K562 (cell line): ENCODE measurements around the gene PLCG2. TPM values are rescaled to one million over a fixed set of nuclear protein-coding genes. Genes with fewer than 3 reads are reported as not detected.
A peak's percentile ranks its signal among the peaks of the same experiment; 100 is the strongest.

Experiments used
- ATAC-seq: fragments of 200-7000 bp; cut with Tn5 transposase; 3 replicates; pipeline ENCODE4 v1.9.1; 2020; ENCODE audit warnings: moderate library complexity
- BruUV-seq: library from RNA; stranded (reverse); fragments of 400-500 nt; replicated peaks from 2 replicates; lab custom pipeline; 2021; lab: Mats Ljungman, UMichigan
- CTCF ChIA-PET: fragments of 300-600 bp; formaldehyde crosslinking; extraction: SDS; loops from one replicate; lab custom pipeline; 2021; ENCODE audit warnings: low intra/inter-chr PET ratio; lab: Yijun Ruan, JAX
- POLR2A ChIA-PET: fragments of 300-600, 350-650 bp; sonication (Branson Sonifier 250); formaldehyde crosslinking; extraction: SDS; loops from one replicate; lab custom pipeline; 2021; ENCODE audit warnings: antibody characterized with exemption, inconsistent platforms; lab: Yijun Ruan, JAX
- DNase-seq, 4 experiments: peaks; one replicate each; pipeline versions ENCODE4 v3.0.0 to v3.0.0-alpha.2; 2011 to 2018; ENCODE audit warnings: low spot score in 3 of 4, mixed read lengths in 3 of 4; ENCODE audit errors: extremely low read depth in 1 of 4
- FAIRE-seq: peaks from 2 replicates; lab custom pipeline; 2011; peaks lifted over from hg19 to GRCh38; lab: Jason Lieb, UNC
- H2AFZ ChIP-seq: 2 replicates; pipeline ENCODE4 v1.6.0; 2011; ENCODE audit warnings: low read depth, low read length, control low read depth, inconsistent platforms
- H3K27ac ChIP-seq: fragments of 200-600 bp; 3 replicates; pipeline ENCODE4 v1.8.0; 2011; ENCODE audit warnings: low read depth, mild to moderate bottlenecking, control low read depth, inconsistent platforms, low read length, moderate library complexity, mixed read lengths; ENCODE audit errors: extremely low read depth
- H3K27me3 ChIP-seq, 2 experiments: fragments of 300-600 bp in 1 of 2; 2 replicates in 1 of 2; 3 replicates in 1 of 2; pipeline versions ENCODE4 v1.6.0 to v1.8.0; 2011; ENCODE audit warnings: inconsistent platforms in 2 of 2, low read length in 2 of 2, mild to moderate bottlenecking in 1 of 2, mixed read lengths in 1 of 2, moderate library complexity in 1 of 2; ENCODE audit not compliant: control insufficient read depth in 2 of 2, insufficient read depth in 2 of 2
- H3K36me3 ChIP-seq: fragments of 300-600 bp; 3 replicates; pipeline ENCODE4 v1.8.0; 2011; ENCODE audit warnings: mild to moderate bottlenecking, low read length, inconsistent platforms; ENCODE audit not compliant: control insufficient read depth, insufficient read depth
- H3K4me1 ChIP-seq, 2 experiments: fragments of 200-600 bp in 1 of 2; replicated peaks in 1 of 2; 2 replicates in 1 of 2; 3 replicates in 1 of 2; pipeline versions ENCODE4 v1.5.1 to v1.8.0; 2011; ENCODE audit warnings: inconsistent platforms in 2 of 2, low read length in 2 of 2, mild to moderate bottlenecking in 1 of 2, mixed read lengths in 1 of 2, moderate library complexity in 1 of 2; ENCODE audit not compliant: control insufficient read depth in 2 of 2, insufficient read depth in 2 of 2
- H3K4me2 ChIP-seq: 2 replicates; pipeline ENCODE4 v1.6.1; 2011; ENCODE audit warnings: low read length, control low read depth, inconsistent platforms, mixed read lengths; ENCODE audit not compliant: insufficient read depth
- H3K4me3 ChIP-seq: fragments of 200-600 bp; sonication (generic), shearing (Covaris generic); 2 replicates; pipeline ENCODE4 v1.5.1; 2016; ENCODE audit warnings: control low read depth, inconsistent platforms
- H3K79me2 ChIP-seq: fragments of 200-600 bp; 3 replicates; pipeline ENCODE4 v1.8.0; 2011; ENCODE audit warnings: low read length, inconsistent platforms; ENCODE audit not compliant: control insufficient read depth, insufficient read depth
- H3K9ac ChIP-seq, 2 experiments: 2 replicates each; pipeline versions ENCODE4 v1.6.0 to v1.6.1; 2011; ENCODE audit warnings: low read depth in 2 of 2, low read length in 2 of 2, control low read depth in 1 of 2, inconsistent platforms in 1 of 2, mild to moderate bottlenecking in 1 of 2, mixed read lengths in 1 of 2; ENCODE audit not compliant: insufficient read depth in 1 of 2
- H3K9me1 ChIP-seq: one replicate; pipeline ENCODE4 v1.6.0; 2011; ENCODE audit warnings: inconsistent platforms, mild to moderate bottlenecking, low read length, moderate library complexity; ENCODE audit not compliant: control insufficient read depth, insufficient read depth
- H3K9me3 ChIP-seq: replicated peaks from 2 replicates; pipeline ENCODE4 v1.5.1; 2011; ENCODE audit warnings: low read depth, low read length, inconsistent platforms; ENCODE audit not compliant: control insufficient read depth, insufficient read depth
- H4K20me1 ChIP-seq: replicated peaks from 2 replicates; pipeline ENCODE4 v1.6.1; 2011; ENCODE audit warnings: low read length, inconsistent platforms, mixed read lengths; ENCODE audit not compliant: control insufficient read depth, insufficient read depth
- EHMT2 ChIP-seq: fragments of 450-650 bp; IDR thresholded peaks from 2 replicates; pipeline ENCODE4 v1.6.1; 2018; ENCODE audit warnings: antibody characterized with exemption
- ERF ChIP-seq: fragments of 450-650 bp; formaldehyde crosslinking; IDR thresholded peaks from 2 replicates; pipeline ENCODE4 v1.4.0; 2020; ENCODE audit warnings: mild to moderate bottlenecking, mixed read lengths
- GABPA ChIP-seq: fragments of 200-800 bp; sonication (Bioruptor generic); conservative IDR thresholded peaks from 2 replicates; pipeline ENCODE4 v1.6.1; 2016; ENCODE audit warnings: low read depth, missing genetic modification characterization, missing compliant biosample characterization
- GATAD2B ChIP-seq: fragments of 450-650 bp; IDR thresholded peaks from 2 replicates; pipeline ENCODE4 v1.6.1; 2017; ENCODE audit warnings: mild to moderate bottlenecking, borderline replicate concordance
- HNRNPUL1 ChIP-seq: fragments of 200-400 bp; formaldehyde crosslinking; IDR thresholded peaks from 2 replicates; pipeline ENCODE4 v1.6.1; 2017; ENCODE audit warnings: low read length
- MECOM ChIP-seq: fragments of 250-450 bp; sonication (Bioruptor Pico); IDR thresholded peaks from 2 replicates; pipeline ENCODE4 v1.8.0; 2022; ENCODE audit warnings: inconsistent platforms
- RBM15 ChIP-seq: fragments of 200-400 bp; formaldehyde crosslinking; IDR thresholded peaks from 2 replicates; pipeline ENCODE4 v1.6.1; 2018; ENCODE audit warnings: mild to moderate bottlenecking, low read length, moderate library complexity; ENCODE audit not compliant: insufficient read depth
- ZNF318 ChIP-seq, 2 experiments: fragments of 450-650 bp; IDR thresholded peaks; 2 replicates each; pipeline ENCODE4 v1.6.1; 2016; ENCODE audit warnings: mild to moderate bottlenecking in 2 of 2, borderline replicate concordance in 1 of 2, low read depth in 1 of 2, moderate library complexity in 1 of 2
- ZNF398 ChIP-seq: fragments of 250-450 bp; sonication (Bioruptor Pico); IDR thresholded peaks from 2 replicates; pipeline ENCODE4 v1.8.0; 2021; ENCODE audit warnings: moderate library complexity, mild to moderate bottlenecking, inconsistent platforms
- WGBS: fragments of 100-300 bp; shearing (Covaris generic); methylation state at CpG from one replicate; pipeline ENCODE4 v1.1.6; 2016; ENCODE audit warnings: low coverage, mixed read lengths; ENCODE audit not compliant: insufficient coverage; ENCODE audit errors: missing lambda C conversion rate; 5-methylcytosine and 5-hydroxymethylcytosine counted together
- in situ Hi-C: fragments of 300-500 bp; cut with MboI; formaldehyde crosslinking; loops from 4 replicates; pipeline ENCODE4 v1.15.0; 2018; ENCODE audit warnings: inconsistent platforms, mixed read lengths
- intact Hi-C: fragments of 100-400 bp; cut with micrococcal nuclease; formaldehyde crosslinking; loops from 2 replicates; pipeline ENCODE4 v1.14.2; 2022
- polyA plus RNA-seq, 8 experiments: library from polyadenylated mRNA; depleted of rRNA in 4 of 8; stranded (reverse) in 5 of 8; unstranded in 3 of 8; fragments of >200 nt; fragmentation: Nextera tagmentation in 2 of 8; fragmentation: Illumina TruSeq in 1 of 8; extraction: Ambion mirVana in 2 of 8; extraction: Trizol in 1 of 8; gene quantifications; 2 replicates each; pipeline versions ENCODE4 v1.2.1 to v1.2.3, GENCODE V29; 2011 to 2014; ENCODE audit warnings: inconsistent platforms in 1 of 8, missing spikeins in 1 of 8
- total RNA-seq, 7 experiments: library from RNA; depleted of rRNA in 6 of 7; stranded (reverse); fragments of >200 nt in 6 of 7; fragmentation: Illumina TruSeq in 2 of 7; extraction: Trizol in 2 of 7; gene quantifications; 2 replicates each; pipeline versions ENCODE4 v1.2.1 to v1.2.3, GENCODE V29; 2011 to 2021; ENCODE audit warnings: low replicate concordance in 1 of 7

PLCG2 gene
- total and polyA plus RNA-seq, 9 of the 15 experiments (the other 6 are each of a cell fraction or from before 2014, with no cell fraction given) = 0.94 to 7.1 (median 3.1) TPM

GRCh38 chr16:81823111-81823510 lies 44.0 kb downstream of the PLCG2 start:
- Histone ChIP-seq H3K9me3 (no peaks in the 10 kb centered on the region), H3K79me2 (no peaks in the 10 kb centered on the region)

More at GRCh38 chr16:81823111-81823510, 44.0 kb downstream of the PLCG2 start:
- BruUV-seq = no TSS peak
- CTCF ChIA-PET = no interaction called here
- in situ Hi-C loops = no loop called here
- no peak overlapping the region for H3K27ac ChIP-seq
- no peaks in the 10 kb centered on the region for H3K36me3 ChIP-seq
- H2AFZ ChIP-seq = no peak overlapping the region
- ATAC-seq = peak; percentile 52
- WGBS = 12% methylated on average over 8 of the region's 8 CpGs
- no peaks in the 10 kb centered on the region; a peak in 3 of 5 replicates for H3K4me1 ChIP-seq
- H3K9ac ChIP-seq = no peak overlapping the region; a peak in 1 of 4 replicates
- intact Hi-C loops = no loop called here
- H3K4me2 ChIP-seq = no peak overlapping the region
- no peaks in the 10 kb centered on the region for H3K9me1 ChIP-seq
- no peak for FAIRE-seq
- no peak for TF ChIP-seq ZNF318 (IDR thresholded peaks at IDR 0.05; ENCODE audit: borderline replicate concordance in 1 of 2, low read depth in 1 of 2)
- TF ChIP-seq EHMT2 = no peak
- TF ChIP-seq RBM15 = no peak
- TF ChIP-seq GABPA (tag) = peak; percentile 33; the same call in 1 of the 2 replicates
- no peak for TF ChIP-seq HNRNPUL1
- 0 out of 2 replicates have a peak, but pooled peaks have one; percentile 9 for TF ChIP-seq ERF (CRISPR knock-in tag)
- TF ChIP-seq MECOM (CRISPR knock-in tag) = no peak
- no peak for TF ChIP-seq ZNF398 (CRISPR knock-in tag)
- TF ChIP-seq GATAD2B = no peak
- TF ChIP-seq, all 486 proteins: peak for 2
- Histone ChIP-seq H4K20me1 (no peaks in the 10 kb centered on the region; the same call in 1 of the 2 replicates), H3K4me3 (no peak overlapping the region), H3K27me3 (peaks cover 9 to 35% of the 10 kb centered on the region in 2 experiments)
- POLR2A ChIA-PET = interaction anchor here (0.9 to 1.5 kb wide), 2 partner anchors 10 to 32 kb away, joined by 3 to 4 read pairs; no protein-coding TSS in a partner anchor
- DNase-seq = no peak
